ENCODE results near the gene MYO18B.

Gene MYO18B

GRCh38 chr22:26075251-26075650, 333.3 kb downstream of the MYO18B start:
- TF ChIP-seq, protein P1, sequence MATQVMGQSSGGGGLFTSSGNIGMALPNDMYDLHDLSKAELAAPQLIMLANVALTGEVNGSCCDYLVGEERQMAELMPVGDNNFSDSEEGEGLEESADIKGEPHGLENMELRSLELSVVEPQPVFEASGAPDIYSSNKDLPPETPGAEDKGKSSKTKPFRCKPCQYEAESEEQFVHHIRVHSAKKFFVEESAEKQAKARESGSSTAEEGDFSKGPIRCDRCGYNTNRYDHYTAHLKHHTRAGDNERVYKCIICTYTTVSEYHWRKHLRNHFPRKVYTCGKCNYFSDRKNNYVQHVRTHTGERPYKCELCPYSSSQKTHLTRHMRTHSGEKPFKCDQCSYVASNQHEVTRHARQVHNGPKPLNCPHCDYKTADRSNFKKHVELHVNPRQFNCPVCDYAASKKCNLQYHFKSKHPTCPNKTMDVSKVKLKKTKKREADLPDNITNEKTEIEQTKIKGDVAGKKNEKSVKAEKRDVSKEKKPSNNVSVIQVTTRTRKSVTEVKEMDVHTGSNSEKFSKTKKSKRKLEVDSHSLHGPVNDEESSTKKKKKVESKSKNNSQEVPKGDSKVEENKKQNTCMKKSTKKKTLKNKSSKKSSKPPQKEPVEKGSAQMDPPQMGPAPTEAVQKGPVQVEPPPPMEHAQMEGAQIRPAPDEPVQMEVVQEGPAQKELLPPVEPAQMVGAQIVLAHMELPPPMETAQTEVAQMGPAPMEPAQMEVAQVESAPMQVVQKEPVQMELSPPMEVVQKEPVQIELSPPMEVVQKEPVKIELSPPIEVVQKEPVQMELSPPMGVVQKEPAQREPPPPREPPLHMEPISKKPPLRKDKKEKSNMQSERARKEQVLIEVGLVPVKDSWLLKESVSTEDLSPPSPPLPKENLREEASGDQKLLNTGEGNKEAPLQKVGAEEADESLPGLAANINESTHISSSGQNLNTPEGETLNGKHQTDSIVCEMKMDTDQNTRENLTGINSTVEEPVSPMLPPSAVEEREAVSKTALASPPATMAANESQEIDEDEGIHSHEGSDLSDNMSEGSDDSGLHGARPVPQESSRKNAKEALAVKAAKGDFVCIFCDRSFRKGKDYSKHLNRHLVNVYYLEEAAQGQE (IDR thresholded peaks at IDR 0.05; ENCODE audit: insufficient read depth in 1 of 2, low read depth in 2 of 2, low read length in 2 of 2) = no peak
- TF ChIP-seq FOXP2 (optimal IDR thresholded peaks at IDR 0.05; ENCODE audit: borderline replicate concordance, extremely low read depth, extremely low read length, insufficient read depth) = no peak
- TF ChIP-seq POLR2AphosphoS5 (IDR thresholded peaks at IDR 0.05; ENCODE audit: low read depth, low read length) = no peak
- no peak for TF ChIP-seq SIN3A (IDR thresholded peaks at IDR 0.05; ENCODE audit: borderline replicate concordance, insufficient read depth, low read length)

DNA sequence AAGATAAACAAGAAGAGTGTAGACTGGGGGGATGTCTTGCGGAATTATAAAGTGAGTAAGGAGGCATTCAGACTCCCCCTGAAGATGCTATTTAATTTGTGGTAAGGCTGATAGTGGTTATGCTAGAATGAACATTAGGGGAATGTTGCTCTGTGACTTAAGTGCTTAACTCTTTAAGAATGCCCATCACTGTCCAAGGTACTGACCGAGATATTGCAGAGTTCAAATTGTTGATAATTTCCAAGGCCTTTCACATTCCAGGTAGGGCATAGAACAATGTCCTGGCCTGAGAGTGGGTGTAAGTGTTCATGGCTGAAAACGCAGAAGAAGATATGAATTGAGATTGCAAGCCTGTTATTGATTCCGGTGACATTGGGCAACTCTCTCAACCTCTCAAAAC, 337.0 kb downstream of the MYO18B start:
- TF ChIP-seq SIN3A (IDR thresholded peaks at IDR 0.05; ENCODE audit: borderline replicate concordance, insufficient read depth, low read length) (no peak), POLR2AphosphoS5 (IDR thresholded peaks at IDR 0.05; ENCODE audit: low read depth, low read length) (no peak), TAF1 (IDR thresholded peaks at IDR 0.05; ENCODE audit: borderline replicate concordance, insufficient read depth, low read length) (no peak), FOXP2 (optimal IDR thresholded peaks at IDR 0.05; ENCODE audit: borderline replicate concordance, extremely low read depth, extremely low read length, insufficient read depth) (no peak)
- TF ChIP-seq, protein P1 (IDR thresholded peaks at IDR 0.05; ENCODE audit: insufficient read depth in 1 of 2, low read depth in 2 of 2, low read length in 2 of 2) = peak; percentile 33 to 88; a peak in 2 of 4 replicates

All from PFSK-1 (cell line).